HG02943 (cell line): Measurements from ENCODE around the gene RCBTB2.

Experiments used
- ATAC-seq: cut with Tn5 transposase; IDR thresholded peaks from one replicate; pipeline ENCODE4 v1.9.1; 2021; ENCODE audit warnings: mild to moderate bottlenecking, low read depth, moderate library complexity; ENCODE audit not compliant: unreplicated experiment

RCBTB2 gene

GRCh38 chr13:48496271-48497161 is 36.4 kb downstream of the RCBTB2 start:
- ATAC-seq: no peak

DNA sequence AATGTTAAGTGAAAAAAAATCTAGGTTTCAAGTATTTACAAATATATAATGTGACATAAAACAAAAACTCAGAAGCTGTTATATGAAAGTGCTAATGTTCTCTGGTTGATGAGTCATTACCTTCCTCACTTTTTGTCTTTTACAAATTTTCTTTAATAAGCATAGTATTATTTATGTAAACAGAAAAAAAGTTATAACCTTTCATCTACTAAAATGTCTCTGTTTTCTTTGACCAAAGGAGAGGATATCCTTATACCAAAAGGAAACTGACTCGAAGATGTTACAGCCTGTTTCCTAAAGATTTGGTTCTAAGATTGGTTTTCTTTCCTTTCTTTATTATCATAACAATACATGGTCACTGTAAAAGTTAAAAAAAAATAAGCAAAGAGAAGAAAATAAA is 38.0 kb downstream of the RCBTB2 start:
- no peak for ATAC-seq

DNA sequence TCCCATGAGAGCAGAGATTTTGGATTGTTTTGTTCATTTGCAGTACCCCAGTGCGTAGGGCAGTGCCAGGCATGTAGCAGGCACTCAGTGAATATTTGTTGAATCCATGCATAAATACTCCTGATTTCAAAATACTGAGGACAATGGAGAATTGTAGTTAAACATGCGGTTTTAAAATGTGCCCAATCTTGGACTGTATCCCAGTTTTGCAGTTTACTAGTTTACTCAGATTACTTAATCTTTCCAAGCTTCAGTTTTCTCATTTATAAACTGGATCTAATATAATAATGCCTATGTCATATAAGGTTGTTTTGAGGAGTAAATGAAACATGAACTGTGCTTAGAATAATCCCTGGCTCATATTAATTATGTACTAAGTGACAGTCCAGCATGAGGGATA is 39.0 kb downstream of the RCBTB2 start:
- ATAC-seq: no peak

GRCh38 chr13:48493066-48493765 is 39.7 kb downstream of the RCBTB2 start:
- ATAC-seq: no peak

- ATAC-seq: peak; percentile 79
Measured at GRCh38 chr13:48492470-48493065, 40.3 kb downstream of the RCBTB2 start.

GRCh38 chr13:48492096-48492440 is 40.8 kb downstream of the RCBTB2 start:
- peak; percentile 60 for ATAC-seq

GRCh38 chr13:48491423-48492095 is 41.3 kb downstream of the RCBTB2 start:
- no peak for ATAC-seq

- no peak for ATAC-seq
Measured at GRCh38 chr13:48490241-48490640, 42.6 kb downstream of the RCBTB2 start.

GRCh38 chr13:48489666-48490065 is 43.2 kb downstream of the RCBTB2 start:
- no peak for ATAC-seq

- ATAC-seq: no peak
Measured at GRCh38 chr13:48488995-48489394, 43.9 kb downstream of the RCBTB2 start.

GRCh38 chr13:48487968-48488367 is 44.9 kb downstream of the RCBTB2 start:
- ATAC-seq: no peak

DNA sequence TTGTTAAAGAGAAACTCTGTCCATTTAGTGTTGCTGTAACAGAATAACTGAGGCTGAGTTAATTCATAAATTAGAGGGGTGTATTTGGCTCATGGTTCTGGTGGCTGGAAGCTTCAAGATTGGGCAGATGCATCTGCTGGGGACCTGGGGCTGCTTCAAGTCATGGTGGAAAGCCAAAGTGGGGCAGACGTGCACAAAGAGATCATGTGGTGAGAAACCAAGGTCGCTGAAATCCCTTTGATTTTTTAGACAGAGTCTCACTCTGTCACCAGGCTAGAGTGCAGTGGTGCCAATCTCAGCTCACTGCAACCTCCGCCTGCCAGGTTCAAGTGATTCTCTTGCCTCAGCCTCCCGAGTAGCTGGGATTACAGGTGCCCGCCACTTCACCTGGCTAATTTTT is 46.0 kb downstream of the RCBTB2 start:
- no peak for ATAC-seq

GRCh38 chr13:48486362-48486761 is 46.5 kb downstream of the RCBTB2 start:
- ATAC-seq: no peak

- no peak for ATAC-seq
Measured at GRCh38 chr13:48485432-48485831, 47.4 kb downstream of the RCBTB2 start.

DNA sequence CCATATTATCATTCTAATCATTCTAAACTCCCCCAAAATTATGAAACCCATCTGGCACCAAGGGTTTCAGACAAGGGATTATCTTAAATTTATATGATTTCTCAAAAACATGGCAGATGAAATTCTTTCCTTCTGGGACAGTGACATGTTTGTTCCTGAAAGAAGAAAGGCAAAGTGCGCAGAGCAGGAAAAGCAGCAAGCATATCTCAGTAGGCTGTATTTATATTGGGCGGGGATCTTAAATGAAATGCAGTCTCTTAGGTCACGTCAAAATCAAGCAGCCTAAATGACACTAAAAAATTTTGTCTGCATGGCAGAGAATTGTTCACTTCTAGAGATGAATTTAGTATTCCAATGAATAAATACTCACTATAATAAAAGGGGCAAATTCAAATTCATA is 49.3 kb downstream of the RCBTB2 start:
- no peak for ATAC-seq

- no peak for ATAC-seq
Measured at GRCh38 chr13:48478391-48478790, 54.5 kb downstream of the RCBTB2 start.

- no peak for ATAC-seq
Measured at GRCh38 chr13:48477191-48477855, 55.6 kb downstream of the RCBTB2 start.

DNA sequence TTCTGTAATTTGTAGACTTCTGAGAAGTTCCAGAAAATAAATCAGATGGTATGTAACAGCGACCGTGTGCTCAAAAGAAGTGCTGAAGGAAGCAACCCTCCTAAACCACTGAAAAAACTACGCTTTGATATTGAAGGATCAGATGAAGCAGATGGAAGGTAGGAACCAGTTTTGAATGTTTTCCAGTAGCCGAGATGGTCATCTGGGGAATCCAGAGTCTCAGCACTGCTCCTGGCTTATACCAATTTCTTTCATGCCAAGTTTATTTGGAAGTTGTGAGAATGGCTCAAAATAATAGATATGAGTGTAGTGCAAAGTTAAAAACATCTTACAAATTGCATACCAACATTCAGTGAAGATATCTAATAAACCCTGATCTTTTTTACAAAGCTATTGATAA is 56.2 kb downstream of the RCBTB2 start:
- no peak for ATAC-seq

DNA sequence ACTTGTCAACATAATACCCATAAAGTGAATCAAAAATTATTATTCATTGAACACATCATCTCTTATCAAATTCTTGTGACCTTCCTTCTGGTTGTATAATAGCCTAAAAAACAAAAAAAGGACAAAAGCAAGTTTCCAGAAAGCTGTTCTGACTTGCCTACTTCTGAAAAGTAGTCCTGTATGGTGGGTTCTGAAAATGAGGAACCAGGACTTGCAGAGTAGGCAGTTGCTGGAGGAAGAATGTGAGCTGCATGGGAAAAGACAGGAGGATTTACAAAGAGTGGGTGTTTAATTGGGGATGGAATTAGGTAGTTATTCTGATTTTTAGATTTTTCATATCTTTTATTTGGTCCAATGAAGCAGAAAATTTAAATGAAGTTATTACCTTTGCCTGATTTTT is 56.7 kb downstream of the RCBTB2 start:
- ATAC-seq: no peak

GRCh38 chr13:48475230-48475629 is 57.6 kb downstream of the RCBTB2 start:
- no peak for ATAC-seq
